GM10248 (cell line): Measurements from ENCODE around the gene ANKAR.
A peak's percentile ranks its signal among the peaks of the same experiment; 100 is the strongest.

Source experiments
- CTCF ChIA-PET: fragments of 300-600 bp; sonication (Branson Sonifier 250); formaldehyde crosslinking; extraction: SDS; loops from one replicate; lab custom pipeline; 2021; ENCODE audit warnings: antibody characterized with exemption; lab: Yijun Ruan, JAX
- POLR2A ChIA-PET: fragments of 350-650 bp; sonication (Branson Sonifier 250); formaldehyde crosslinking; extraction: SDS; loops from one replicate; lab custom pipeline; 2020; ENCODE audit warnings: antibody characterized with exemption; lab: Yijun Ruan, JAX
- DNase-seq: peaks from one replicate; pipeline ENCODE4 v3.0.0; 2012; ENCODE audit errors: extremely low spot score
- CTCF ChIP-seq: IDR thresholded peaks from 2 replicates; pipeline ENCODE4 v1.5.1; 2012; ENCODE audit warnings: mild to moderate bottlenecking, low read depth; ENCODE audit errors: extremely low read depth, missing control alignments, control extremely low read depth

Gene ANKAR

GRCh38 chr2:189658306-189659212 lies 15.9 kb upstream of the ANKAR start:
- ChIA-PET POLR2A (no interaction called here), CTCF (interaction anchor here (0.9 to 9.5 kb wide), 17 partner anchors 8 to 424 kb away, joined by 3 to 129 read pairs (median 5); partner anchors contain the start of genes ANKAR and OSGEPL1)
- TF ChIP-seq CTCF: no peak
- DNase-seq: no peak

- POLR2A ChIA-PET: no interaction called here
- no peak for DNase-seq
- TF ChIP-seq CTCF: no peak
- CTCF ChIA-PET: interaction anchor here (0.9 to 9.5 kb wide), 13 partner anchors 9 to 412 kb away, joined by 3 to 129 read pairs (median 10); partner anchors contain the start of genes ANKAR and OSGEPL1
These were observed 14.7 kb upstream of the ANKAR start for GRCh38 chr2:189659734-189660133.

GRCh38 chr2:189660803-189661147 lies 13.7 kb upstream of the ANKAR start:
- DNase-seq: no peak
- ChIA-PET CTCF (interaction anchor here (0.6 to 9.5 kb wide), 28 partner anchors 10 to 713 kb away, joined by 3 to 129 read pairs (median 4); partner anchors contain the start of genes ANKAR, INPP1 and OSGEPL1), POLR2A (no interaction called here)
- TF ChIP-seq CTCF: no peak

- peak; percentile 96 for TF ChIP-seq CTCF
- POLR2A ChIA-PET: no interaction called here
- peak; percentile 96 for DNase-seq
- CTCF ChIA-PET: interaction anchor here (0.6 to 9.5 kb wide), 32 partner anchors 11 to 712 kb away, joined by 3 to 129 read pairs (median 4); partner anchors contain the start of genes ANKAR, INPP1 and OSGEPL1
These were observed 13.1 kb upstream of the ANKAR start, which contains the start of gene ASNSD1 for GRCh38 chr2:189661148-189661956. Gene ASNSD1 (plus strand): TSS chr2:189661459. CDS start chr2:189666133, 4,674 bp downstream.

GRCh38 chr2:189661957-189662321 lies 12.5 kb upstream of the ANKAR start:
- TF ChIP-seq CTCF: no peak
- no peak for DNase-seq
- ChIA-PET CTCF (interaction anchor here (0.6 to 9.5 kb wide), 12 partner anchors 12 to 708 kb away, joined by 3 to 129 read pairs (median 8); partner anchors contain the start of genes ANKAR and OSGEPL1), POLR2A (no interaction called here)
